A673 (cell line): ENCODE data around the gene RAB18.

Experiments
- CTCF ChIP-seq: fragments of 300-800, 200-600 bp; sonication (generic); conservative IDR thresholded peaks from 2 replicates; pipeline ENCODE4 v1.5.1; 2017; ENCODE audit warnings: low read depth, mild to moderate bottlenecking, antibody characterized with exemption, low read length, moderate library complexity, mixed read lengths
- EZH2 ChIP-seq: fragments of 200-600 bp; sonication (generic); IDR thresholded peaks from 2 replicates; pipeline ENCODE4 v1.6.1; 2017; ENCODE audit warnings: borderline replicate concordance, low read depth, mild to moderate bottlenecking, mixed read lengths, antibody characterized with exemption, low read length; ENCODE audit not compliant: poor library complexity, severe bottlenecking

GRCh38 chr10:27470885-27471284 is 33.2 kb upstream of the RAB18 start:
- TF ChIP-seq CTCF = no peak
- TF ChIP-seq EZH2 = no peak
